OCI-LY3 (cell line): Measurements from ENCODE around the gene NEK2.
A peak's percentile ranks its signal among the peaks of the same experiment; 100 is the strongest.

ENCODE experiments used
- H2AFZ ChIP-seq: fragments of 200-600, 300-600 bp; shearing (Covaris generic); 2 replicates; pipeline ENCODE4 v1.6.0; 2014; ENCODE audit warnings: antibody characterized with exemption, low read depth, low read length
- H3K27ac ChIP-seq: fragments of 200-600, 300-600 bp; sonication (generic); 2 replicates; pipeline ENCODE4 v1.5.1; 2014; ENCODE audit warnings: mild to moderate bottlenecking, low read length, moderate library complexity, mixed read lengths
- H3K27me3 ChIP-seq: fragments of 200-600, 300-600 bp; sonication (generic); 2 replicates; pipeline ENCODE4 v1.6.1; 2014; ENCODE audit warnings: low read depth, low read length, mixed read lengths
- H3K36me3 ChIP-seq: fragments of 200-600, 300-600 bp; sonication (generic); replicated peaks from 2 replicates; pipeline ENCODE3; 2014; ENCODE audit warnings: low read depth, low read length, mixed read lengths
- H3K4me1 ChIP-seq: fragments of 300-600, 200-600 bp; sonication (generic); 2 replicates; pipeline ENCODE4 v1.6.1; 2014; ENCODE audit warnings: low read length, mixed read lengths
- H3K4me2 ChIP-seq: fragments of 200-600, 300-600 bp; sonication (generic); 2 replicates; pipeline ENCODE4 v1.6.1; 2014; ENCODE audit warnings: low read length, mixed read lengths
- H3K4me3 ChIP-seq: fragments of 300-600, 200-600 bp; sonication (generic); 2 replicates; pipeline ENCODE4 v1.5.1; 2014; ENCODE audit warnings: antibody characterized with exemption, mild to moderate bottlenecking, low read length, moderate library complexity
- H3K79me2 ChIP-seq: fragments of 300-600, 200-600 bp; shearing (Covaris generic); 2 replicates; pipeline ENCODE4 v1.6.1; 2014; ENCODE audit warnings: mild to moderate bottlenecking, low read length, mixed read lengths
- H3K9ac ChIP-seq: fragments of 300-600, 200-600 bp; shearing (Covaris generic); 2 replicates; pipeline ENCODE4 v1.6.0; 2014; ENCODE audit warnings: mild to moderate bottlenecking, low read length, moderate library complexity
- H3K9me3 ChIP-seq: fragments of 200-600, 300-600 bp; shearing (Covaris generic); 2 replicates; pipeline ENCODE4 v1.6.1; 2014; ENCODE audit warnings: low read length, mixed read lengths; ENCODE audit not compliant: insufficient read depth
- H4K20me1 ChIP-seq: fragments of 200-600, 300-600 bp; sonication (generic); 2 replicates; pipeline ENCODE4 v1.6.1; 2016; ENCODE audit warnings: low read length, mixed read lengths; ENCODE audit not compliant: insufficient read depth
- EZH2phosphoT487 ChIP-seq: fragments of 200-600 bp; shearing (Covaris generic); IDR thresholded peaks from 2 replicates; pipeline ENCODE4 v1.6.1; 2018; ENCODE audit warnings: antibody characterized with exemption, mixed run types, low read depth
- TF ChIP-seq, protein P1 (sequence below): fragments of 200-600, 300-600 bp; sonication (generic); IDR thresholded peaks from 2 replicates; pipeline ENCODE4 v1.5.1; 2014; ENCODE audit warnings: antibody characterized with exemption, low read length, low read depth

Gene NEK2

DNA sequence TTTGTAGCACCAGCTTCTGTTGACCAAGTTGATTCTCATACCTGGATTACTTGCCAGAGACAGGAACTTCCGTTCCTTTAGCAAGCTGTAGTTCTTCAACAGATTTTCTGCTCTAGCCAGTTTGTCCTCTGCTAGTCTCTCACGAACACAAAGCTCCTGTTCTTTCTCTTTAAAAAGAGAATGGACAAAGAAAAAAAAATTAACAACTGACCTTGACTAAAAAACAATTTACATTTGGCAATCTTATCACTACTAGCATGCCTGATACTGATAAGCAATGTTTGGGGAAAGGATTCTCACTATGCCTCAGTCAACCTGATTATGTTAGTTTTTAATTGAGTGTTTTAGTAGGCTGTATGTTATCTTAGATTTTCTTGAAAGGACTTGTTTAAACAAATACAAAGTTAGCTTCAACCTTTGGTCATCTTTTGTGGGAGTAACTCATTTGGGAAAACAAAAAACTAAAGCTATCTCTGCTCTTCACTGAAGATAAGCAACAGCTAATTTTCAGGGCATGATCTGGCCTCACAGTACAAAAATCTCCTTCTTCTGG lies 8.3 kb downstream of the NEK2 start:
- no peaks in the 10 kb centered on the region for H4K20me1 ChIP-seq
- no peaks in the 10 kb centered on the region for H3K79me2 ChIP-seq
- no peak overlapping the region for H3K4me2 ChIP-seq
- H3K9me3 ChIP-seq = no peaks in the 10 kb centered on the region
- H3K27ac ChIP-seq = no peak overlapping the region
- no peak overlapping the region for H2AFZ ChIP-seq
- no peaks in the 10 kb centered on the region for H3K27me3 ChIP-seq
- peaks cover 53% of the 10 kb centered on the region for H3K36me3 ChIP-seq
- H3K4me3 ChIP-seq = no peak overlapping the region
- TF ChIP-seq EZH2phosphoT487 = no peak
- TF ChIP-seq, protein P1, sequence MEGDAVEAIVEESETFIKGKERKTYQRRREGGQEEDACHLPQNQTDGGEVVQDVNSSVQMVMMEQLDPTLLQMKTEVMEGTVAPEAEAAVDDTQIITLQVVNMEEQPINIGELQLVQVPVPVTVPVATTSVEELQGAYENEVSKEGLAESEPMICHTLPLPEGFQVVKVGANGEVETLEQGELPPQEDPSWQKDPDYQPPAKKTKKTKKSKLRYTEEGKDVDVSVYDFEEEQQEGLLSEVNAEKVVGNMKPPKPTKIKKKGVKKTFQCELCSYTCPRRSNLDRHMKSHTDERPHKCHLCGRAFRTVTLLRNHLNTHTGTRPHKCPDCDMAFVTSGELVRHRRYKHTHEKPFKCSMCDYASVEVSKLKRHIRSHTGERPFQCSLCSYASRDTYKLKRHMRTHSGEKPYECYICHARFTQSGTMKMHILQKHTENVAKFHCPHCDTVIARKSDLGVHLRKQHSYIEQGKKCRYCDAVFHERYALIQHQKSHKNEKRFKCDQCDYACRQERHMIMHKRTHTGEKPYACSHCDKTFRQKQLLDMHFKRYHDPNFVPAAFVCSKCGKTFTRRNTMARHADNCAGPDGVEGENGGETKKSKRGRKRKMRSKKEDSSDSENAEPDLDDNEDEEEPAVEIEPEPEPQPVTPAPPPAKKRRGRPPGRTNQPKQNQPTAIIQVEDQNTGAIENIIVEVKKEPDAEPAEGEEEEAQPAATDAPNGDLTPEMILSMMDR = no peak
- no peaks in the 10 kb centered on the region for H3K4me1 ChIP-seq
- no peak overlapping the region for H3K9ac ChIP-seq

- Histone ChIP-seq H3K9me3 (no peaks in the 10 kb centered on the region), H2AFZ (no peak overlapping the region), H3K36me3 (peaks cover 11% of the 10 kb centered on the region), H3K4me1 (no peaks in the 10 kb centered on the region), H4K20me1 (no peaks in the 10 kb centered on the region), H3K27me3 (no peaks in the 10 kb centered on the region), H3K4me3 (no peak overlapping the region), H3K79me2 (no peaks in the 10 kb centered on the region), H3K27ac (no peak overlapping the region), H3K4me2 (no peak overlapping the region), H3K9ac (no peak overlapping the region)
- TF ChIP-seq EZH2phosphoT487 = no peak
- TF ChIP-seq, protein P1 = no peak
Measured at GRCh38 chr1:211660718-211661222, 14.7 kb downstream of the NEK2 start.

DNA sequence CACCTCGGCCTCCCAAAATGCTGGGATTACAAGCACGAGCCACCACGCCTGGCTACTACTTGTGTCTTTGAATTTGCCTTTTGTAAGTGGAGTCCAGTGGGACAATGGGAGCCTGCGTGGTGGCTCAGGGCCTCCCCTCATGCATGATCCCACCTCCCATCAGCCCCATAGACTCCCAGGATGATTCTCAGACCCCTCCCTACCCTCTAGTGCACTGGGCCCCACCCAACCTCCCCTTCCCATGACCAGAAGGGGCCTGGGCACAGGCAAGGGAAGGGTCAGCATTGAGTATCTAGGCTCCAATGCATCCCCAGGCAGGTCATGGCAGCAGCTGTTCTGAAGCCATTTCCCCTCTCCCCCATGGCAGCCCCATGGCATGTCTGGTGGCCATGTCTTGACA lies 18.7 kb downstream of the NEK2 start:
- Histone ChIP-seq H3K79me2 (no peaks in the 10 kb centered on the region), H3K36me3 (no peaks in the 10 kb centered on the region), H3K4me1 (peaks cover 2% of the 10 kb centered on the region), H3K4me3 (no peak overlapping the region), H3K27ac (no peak overlapping the region), H2AFZ (no peak overlapping the region), H4K20me1 (no peaks in the 10 kb centered on the region), H3K27me3 (peaks cover 9% of the 10 kb centered on the region; the same call in 1 of the 2 replicates), H3K9ac (no peak overlapping the region), H3K4me2 (no peak overlapping the region), H3K9me3 (no peaks in the 10 kb centered on the region)
- TF ChIP-seq, protein P1 = no peak
- no peak for TF ChIP-seq EZH2phosphoT487

- Histone ChIP-seq H3K9me3 (no peaks in the 10 kb centered on the region), H3K36me3 (no peaks in the 10 kb centered on the region), H3K4me1 (peaks cover 2% of the 10 kb centered on the region), H3K27me3 (peaks cover 13% of the 10 kb centered on the region; the same call in 1 of the 2 replicates), H4K20me1 (no peaks in the 10 kb centered on the region), H3K79me2 (no peaks in the 10 kb centered on the region), H2AFZ (peak overlapping the region; percentile 45; the same call in 1 of the 2 replicates), H3K9ac (no peak overlapping the region), H3K27ac (no peak overlapping the region), H3K4me2 (peak overlapping the region; percentile 50), H3K4me3 (no peak overlapping the region)
- TF ChIP-seq, protein P1 = peak; percentile 99
- no peak for TF ChIP-seq EZH2phosphoT487
Measured at GRCh38 chr1:211654838-211655787, 20.3 kb downstream of the NEK2 start.
